GM10266 (cell line): ENCODE data around the gene RIN1.
"Not testable (repeated sequence)": the region's sequence is repeated elsewhere in the genome, so short reads cannot be mapped to it uniquely, and the experiment has no call there.

Source experiments
- DNase-seq: peaks from one replicate; pipeline ENCODE4 v3.0.0; 2012; ENCODE audit errors: extremely low spot score
- CTCF ChIP-seq: IDR thresholded peaks from 2 replicates; pipeline ENCODE4 v1.5.1; 2012; ENCODE audit warnings: mild to moderate bottlenecking, low read depth; ENCODE audit not compliant: control insufficient read depth, insufficient read depth; ENCODE audit errors: missing control alignments

The RIN1 gene, protein sequence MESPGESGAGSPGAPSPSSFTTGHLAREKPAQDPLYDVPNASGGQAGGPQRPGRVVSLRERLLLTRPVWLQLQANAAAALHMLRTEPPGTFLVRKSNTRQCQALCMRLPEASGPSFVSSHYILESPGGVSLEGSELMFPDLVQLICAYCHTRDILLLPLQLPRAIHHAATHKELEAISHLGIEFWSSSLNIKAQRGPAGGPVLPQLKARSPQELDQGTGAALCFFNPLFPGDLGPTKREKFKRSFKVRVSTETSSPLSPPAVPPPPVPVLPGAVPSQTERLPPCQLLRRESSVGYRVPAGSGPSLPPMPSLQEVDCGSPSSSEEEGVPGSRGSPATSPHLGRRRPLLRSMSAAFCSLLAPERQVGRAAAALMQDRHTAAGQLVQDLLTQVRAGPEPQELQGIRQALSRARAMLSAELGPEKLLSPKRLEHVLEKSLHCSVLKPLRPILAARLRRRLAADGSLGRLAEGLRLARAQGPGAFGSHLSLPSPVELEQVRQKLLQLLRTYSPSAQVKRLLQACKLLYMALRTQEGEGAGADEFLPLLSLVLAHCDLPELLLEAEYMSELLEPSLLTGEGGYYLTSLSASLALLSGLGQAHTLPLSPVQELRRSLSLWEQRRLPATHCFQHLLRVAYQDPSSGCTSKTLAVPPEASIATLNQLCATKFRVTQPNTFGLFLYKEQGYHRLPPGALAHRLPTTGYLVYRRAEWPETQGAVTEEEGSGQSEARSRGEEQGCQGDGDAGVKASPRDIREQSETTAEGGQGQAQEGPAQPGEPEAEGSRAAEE

DNA sequence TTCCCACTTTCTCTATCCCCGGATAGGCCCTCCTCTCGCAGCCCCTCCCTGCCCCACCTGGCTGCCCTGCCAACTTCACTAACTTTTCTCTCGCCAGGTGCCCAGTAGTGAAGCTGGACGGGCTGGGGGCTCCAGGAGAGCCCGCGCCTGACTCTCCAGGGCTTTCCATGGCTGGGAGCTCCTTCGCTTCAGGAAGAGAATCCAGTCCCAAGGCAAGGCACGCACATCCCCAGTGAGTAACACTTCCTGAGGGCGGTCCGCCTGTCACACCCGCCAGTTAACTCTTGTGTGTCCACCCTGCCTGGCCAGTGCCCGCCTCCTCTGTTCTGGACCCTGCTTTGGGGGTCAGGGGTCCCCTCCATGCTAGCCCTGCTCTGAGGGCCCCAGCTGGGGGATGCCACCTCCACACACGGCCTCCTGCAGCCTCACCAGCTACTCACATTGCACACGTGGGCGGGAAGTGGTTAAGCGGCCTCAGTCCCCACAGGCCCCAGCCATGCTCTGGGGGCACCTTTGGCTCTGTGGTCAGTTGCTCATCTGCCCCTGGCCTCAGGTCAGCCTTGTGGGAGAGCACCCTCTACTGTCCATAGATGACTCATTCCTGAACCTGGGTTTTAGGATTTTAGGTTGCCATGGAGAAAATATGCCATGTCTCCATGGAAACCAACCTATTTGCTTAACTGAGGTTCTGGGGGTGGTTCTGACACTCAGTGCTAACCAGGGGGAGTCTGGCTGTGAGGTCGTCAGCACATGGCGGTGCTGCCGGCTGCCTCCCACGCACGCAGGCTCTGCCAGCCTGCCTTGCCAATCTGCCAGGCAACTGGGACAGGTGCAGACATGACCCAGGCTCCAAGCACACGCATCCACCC, at the start of gene RIN1:
Gene RIN1 (minus strand): TSS at position 201 of the 869 bp plus-strand sequence. CDS start 32 bp downstream, at position 169.
- TF ChIP-seq CTCF: peak; percentile 59
- peak; percentile 87 for DNase-seq

- DNase-seq: not testable (repeated sequence)
Measured at GRCh38 chr11:66384316-66384715, 48.1 kb upstream of the RIN1 start.

DNA sequence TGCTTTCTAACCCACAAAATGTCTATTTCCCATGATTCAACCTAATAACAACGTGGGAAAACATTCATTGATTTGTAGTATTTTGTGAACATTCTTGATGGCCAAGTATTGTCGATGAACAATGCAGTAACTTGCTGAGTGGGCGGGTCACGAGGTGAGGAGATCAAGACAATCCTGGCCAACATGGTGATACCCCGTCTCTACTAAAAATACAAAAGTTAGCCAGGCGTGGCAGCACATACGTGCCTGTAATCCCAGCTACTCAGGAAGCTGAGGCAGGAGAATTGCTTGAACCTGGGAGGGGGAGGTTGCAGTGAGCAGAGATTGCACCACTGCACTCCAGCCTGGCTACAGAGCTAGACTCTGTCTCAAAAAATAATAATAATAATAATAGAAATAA, 44.0 kb upstream of the RIN1 start:
- DNase-seq: not testable (repeated sequence)

GRCh38 chr11:66373690-66374287, 37.6 kb upstream of the RIN1 start:
- DNase-seq: not testable (repeated sequence)

DNA sequence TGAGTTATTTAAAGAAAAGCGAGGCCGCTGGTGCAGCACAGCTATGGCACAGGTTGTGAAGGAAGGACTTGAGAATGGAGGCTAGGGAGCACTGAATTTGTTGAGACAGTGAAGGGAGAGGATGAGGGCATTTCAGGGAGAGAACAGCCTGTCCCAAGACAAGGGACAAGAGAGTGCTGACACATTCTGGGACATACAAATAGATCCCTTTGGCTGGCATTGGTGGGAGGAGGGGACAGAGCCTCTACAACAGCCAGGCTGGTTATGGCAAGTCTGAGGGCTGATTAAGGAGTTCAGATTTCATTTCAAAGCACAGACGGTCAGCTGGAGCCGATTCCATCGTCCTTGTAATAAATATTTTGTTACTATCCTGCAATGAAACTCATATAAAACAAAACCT, 37.0 kb upstream of the RIN1 start:
- peak; percentile 5 for DNase-seq
- TF ChIP-seq CTCF: no peak

DNA sequence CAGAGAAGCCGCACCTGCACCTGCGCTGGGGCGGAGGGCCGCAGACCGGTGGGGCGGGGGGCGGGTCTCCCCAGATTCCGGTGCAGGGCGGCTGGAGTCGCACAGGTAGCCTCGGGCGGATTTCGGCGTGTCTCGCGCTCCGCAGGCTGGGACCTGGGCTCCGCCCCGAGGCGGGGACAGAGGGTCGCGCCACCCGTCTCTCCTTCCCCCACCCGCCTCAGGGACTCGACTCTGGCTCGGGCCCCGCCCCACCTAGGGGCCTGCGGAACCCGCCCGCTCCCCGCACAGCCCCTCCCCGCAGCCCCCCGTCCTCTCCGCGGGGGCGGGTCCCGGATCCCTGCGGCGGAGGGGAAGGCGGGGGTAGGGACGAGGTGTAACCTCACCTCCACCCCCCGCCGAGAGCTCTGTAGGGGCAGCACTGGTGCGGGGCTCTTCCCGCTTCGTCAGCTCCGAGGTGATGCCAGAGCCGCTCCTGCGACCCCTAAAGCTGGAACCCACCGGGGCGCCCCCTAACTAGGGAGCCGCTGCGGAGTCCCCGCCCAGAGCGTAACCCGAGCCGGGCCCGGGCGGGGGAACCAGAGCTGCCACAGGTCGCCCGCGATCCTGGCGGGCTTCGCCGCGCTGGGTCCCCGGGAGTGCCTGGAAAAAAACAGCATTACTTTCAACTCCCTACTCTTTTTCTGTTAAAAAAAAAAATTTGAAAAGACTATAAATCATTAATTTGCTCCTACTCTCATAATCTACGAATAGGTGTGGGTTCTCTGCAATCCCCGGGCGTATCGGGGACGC, 35.6 kb upstream of the RIN1 start, which contains the start of gene SLC29A2:
Gene SLC29A2 (minus strand): TSS at position 134 of the 789 bp plus-strand sequence. CDS start 169 bp downstream, outside the sequence.
- DNase-seq: peak; percentile 91
- no peak for TF ChIP-seq CTCF

GRCh38 chr11:66369073-66369894, 33.0 kb upstream of the RIN1 start:
- no peak for TF ChIP-seq CTCF
- DNase-seq: no peak
